ENCODE measurements around the gene FHOD3.
"Not testable (repeated sequence)": the region's sequence is repeated elsewhere in the genome, so short reads cannot be mapped to it uniquely, and the experiment has no call there.

The FHOD3 gene

GRCh38 chr18:36352384-36352783 is 54.9 kb downstream of the FHOD3 start:
- FAIRE-seq: no peak

- FAIRE-seq: no peak
Observed at GRCh38 chr18:36354989-36355388, 57.5 kb downstream of the FHOD3 start.

- no peak for FAIRE-seq
Observed at GRCh38 chr18:36355511-36355910, 58.0 kb downstream of the FHOD3 start.

- FAIRE-seq: not testable (repeated sequence)
Observed at GRCh38 chr18:36356741-36357140, 59.2 kb downstream of the FHOD3 start.

GRCh38 chr18:36358141-36358540 is 60.6 kb downstream of the FHOD3 start:
- no peak for FAIRE-seq

GRCh38 chr18:36360256-36360909 is 62.9 kb downstream of the FHOD3 start:
- no peak for FAIRE-seq

GRCh38 chr18:36364911-36365624 is 67.6 kb downstream of the FHOD3 start:
- FAIRE-seq: no peak

GRCh38 chr18:36365836-36366775 is 68.6 kb downstream of the FHOD3 start:
- no peak for FAIRE-seq

GRCh38 chr18:36366994-36367839 is 69.7 kb downstream of the FHOD3 start:
- FAIRE-seq: no peak

- no peak for FAIRE-seq
Observed at GRCh38 chr18:36368889-36369288, 71.4 kb downstream of the FHOD3 start.

- FAIRE-seq: no peak
Observed at GRCh38 chr18:36372903-36373311, 75.4 kb downstream of the FHOD3 start.

- FAIRE-seq: no peak
Observed at GRCh38 chr18:36374262-36374661, 76.7 kb downstream of the FHOD3 start.

GRCh38 chr18:36375118-36375517 is 77.6 kb downstream of the FHOD3 start:
- no peak for FAIRE-seq

GRCh38 chr18:36376361-36376760 is 78.8 kb downstream of the FHOD3 start:
- no peak for FAIRE-seq

GRCh38 chr18:36377626-36378025 is 80.1 kb downstream of the FHOD3 start:
- no peak for FAIRE-seq

- FAIRE-seq: no peak
Observed at GRCh38 chr18:36378205-36378604, 80.7 kb downstream of the FHOD3 start.

GRCh38 chr18:36379435-36379984 is 82.0 kb downstream of the FHOD3 start:
- no peak for FAIRE-seq

- no peak for FAIRE-seq
Observed at GRCh38 chr18:36380173-36380827, 82.8 kb downstream of the FHOD3 start.

- FAIRE-seq: no peak
Observed at GRCh38 chr18:36381075-36381474, 83.6 kb downstream of the FHOD3 start.

GRCh38 chr18:36382854-36383253 is 85.3 kb downstream of the FHOD3 start:
- FAIRE-seq: no peak

- FAIRE-seq: no peak
Observed at GRCh38 chr18:36386150-36386920, 88.8 kb downstream of the FHOD3 start.
